ENCODE measurements around the gene RTN4RL1. TPM values are rescaled to one million over a fixed set of nuclear protein-coding genes. Genes with fewer than 3 reads are reported as not detected.
A peak's percentile ranks its signal among the peaks of the same experiment; 100 is the strongest.

The RTN4RL1 gene
- total and polyA plus RNA-seq, 2 of the 13 experiments (the other 11 are each of a cell fraction or from before 2014, with no cell fraction given) = 0.01 TPM; not detected in 1

DNA sequence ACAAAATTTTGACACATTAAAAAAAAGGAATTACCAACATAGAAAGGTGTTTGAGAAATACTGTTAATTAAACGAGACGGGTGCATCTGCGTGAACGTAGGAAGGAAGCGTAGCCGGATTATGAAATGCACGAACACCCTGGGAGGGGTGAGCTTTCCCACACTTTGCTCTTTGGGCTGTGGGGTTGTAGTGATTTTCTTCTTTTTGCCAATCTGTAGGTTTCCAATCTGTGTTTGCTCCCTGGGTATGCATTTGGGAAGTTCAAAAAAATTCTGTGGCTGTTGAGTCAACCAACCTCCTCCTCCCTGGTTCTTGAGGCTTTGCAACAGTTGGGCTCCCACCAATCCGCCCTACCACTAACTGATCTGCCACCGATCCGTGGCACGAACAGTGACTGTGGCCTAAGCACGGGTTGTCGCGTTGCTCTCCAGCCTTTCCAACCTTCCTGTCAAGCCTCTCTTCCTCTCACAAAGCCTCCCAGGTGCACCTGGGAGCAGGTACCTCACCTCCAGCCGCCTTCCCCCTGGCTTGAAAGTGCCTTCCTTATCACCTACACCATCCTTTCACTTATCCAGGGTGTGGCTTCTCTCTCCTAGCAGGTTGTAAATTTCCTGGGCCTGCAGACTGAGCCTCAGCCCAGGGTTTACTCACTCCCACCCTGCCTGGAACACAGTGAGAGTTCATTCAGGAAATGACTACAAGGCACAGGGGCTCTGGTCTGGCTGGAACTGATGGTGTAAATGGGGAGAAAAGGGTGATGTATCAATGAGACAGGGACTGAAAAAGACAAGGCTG, 16.6 kb downstream of the RTN4RL1 start:
- 88% methylated on average over 15 of the region's 15 CpGs for WGBS (ENCODE audit: low lambda C conversion rate)
- no peak for DNase-seq (ENCODE audit: low spot score)

GRCh38 chr17:2004435-2004952, 20.6 kb downstream of the RTN4RL1 start:
- WGBS (ENCODE audit: low lambda C conversion rate) = 77% methylated on average over 12 of the region's 12 CpGs
- H3K79me2 ChIP-seq (ENCODE audit: insufficient read depth, low read length) = no peaks in the 10 kb centered on the region
- H3K9ac ChIP-seq (ENCODE audit: insufficient read depth, low read depth, low read length) = no peak overlapping the region
- H3K27ac ChIP-seq (ENCODE audit: extremely low read length, insufficient read depth, low read length) = no peak overlapping the region
- H4K20me1 ChIP-seq (ENCODE audit: insufficient read depth, low read length) = no peaks in the 10 kb centered on the region
- no peak overlapping the region for H3K4me2 ChIP-seq (ENCODE audit: low read depth, low read length)
- peak; percentile 53 for ATAC-seq
- intact Hi-C loops (cut with micrococcal nuclease; ENCODE audit: unreplicated experiment) (no loop called here), in situ Hi-C loops (cut with HindIII; ENCODE audit: extremely low pct_ligation_motif_present, low pct_unique_long_range_greater_than_20kb) (no loop called here)
- ChIA-PET CTCF (ENCODE audit: low intra/inter-chr PET ratio, low total read pairs) (no interaction called here), POLR2A (interaction anchor here (1.3 kb wide), 1 partner anchor 9 kb away, joined by 3 read pairs; no protein-coding TSS in a partner anchor)
- H3K27me3 ChIP-seq (ENCODE audit: control insufficient read depth in 1 of 2, insufficient read depth in 2 of 2, low read length in 2 of 2) = no peaks in the 10 kb centered on the region
- FAIRE-seq = no peak
- H3K4me3 ChIP-seq (replicated peaks in 1 of 3; ENCODE audit: insufficient read depth in 1 of 3, low read depth in 2 of 3, low read length in 3 of 3) = no peak overlapping the region
- no peaks in the 10 kb centered on the region for H3K36me3 ChIP-seq (replicated peaks in 1 of 2; ENCODE audit: control insufficient read depth in 1 of 2, insufficient read depth in 2 of 2, low read length in 2 of 2)
- no peak for DNase-seq (ENCODE audit: low spot score)
- no peaks in the 10 kb centered on the region for H3K9me3 ChIP-seq (ENCODE audit: low read length)
- BruUV-seq (replicated peaks) = TSS peak; percentile 35
- H2AFZ ChIP-seq (ENCODE audit: low read length) = no peak overlapping the region
- peaks cover 20% of the 10 kb centered on the region for H3K4me1 ChIP-seq (ENCODE audit: insufficient read depth, low read length)
- TF ChIP-seq E2F2 (CRISPR knock-in tag; IDR thresholded peaks at IDR 0.05; ENCODE audit: borderline replicate concordance) = no peak
- TF ChIP-seq ZNF160 (CRISPR knock-in tag; IDR thresholded peaks at IDR 0.05) = no peak
- TF ChIP-seq MED8 (CRISPR knock-in tag; IDR thresholded peaks at IDR 0.05; ENCODE audit: insufficient replicate concordance) = no peak
- TF ChIP-seq RFX1 (IDR thresholded peaks at IDR 0.05) = no peak
- TF ChIP-seq ZNF687 (CRISPR knock-in tag; IDR thresholded peaks at IDR 0.05) = 0 out of 2 replicates have a peak, but pooled peaks have one; percentile 16
- no peak for TF ChIP-seq SNAPC5 (CRISPR knock-in tag; IDR thresholded peaks at IDR 0.05; ENCODE audit: borderline replicate concordance)
- 0 out of 2 replicates have a peak, but pooled peaks have one; percentile 28 for TF ChIP-seq MAX (IDR thresholded peaks at IDR 0.05)
- no peak for TF ChIP-seq ZNF446 (CRISPR knock-in tag; IDR thresholded peaks at IDR 0.05)

More for the DNA sequence above, 16.6 kb downstream of the RTN4RL1 start:
- CTCF ChIA-PET (ENCODE audit: low intra/inter-chr PET ratio, low total read pairs) = no interaction called here
- Histone ChIP-seq H2AFZ (ENCODE audit: low read length) (no peak overlapping the region), H3K36me3 (replicated peaks in 1 of 2; ENCODE audit: control insufficient read depth in 1 of 2, insufficient read depth in 2 of 2, low read length in 2 of 2) (no peaks in the 10 kb centered on the region), H3K4me2 (ENCODE audit: low read depth, low read length) (no peak overlapping the region), H3K27ac (ENCODE audit: extremely low read length, insufficient read depth, low read length) (no peak overlapping the region), H3K27me3 (ENCODE audit: control insufficient read depth in 1 of 2, insufficient read depth in 2 of 2, low read length in 2 of 2) (no peaks in the 10 kb centered on the region), H3K4me3 (replicated peaks in 1 of 3; ENCODE audit: insufficient read depth in 1 of 3, low read depth in 2 of 3, low read length in 3 of 3) (no peak overlapping the region), H3K79me2 (ENCODE audit: insufficient read depth, low read length) (no peaks in the 10 kb centered on the region), H3K4me1 (ENCODE audit: insufficient read depth, low read length) (peaks cover 12% of the 10 kb centered on the region), H4K20me1 (ENCODE audit: insufficient read depth, low read length) (no peaks in the 10 kb centered on the region), H3K9ac (ENCODE audit: insufficient read depth, low read depth, low read length) (no peak overlapping the region), H3K9me3 (ENCODE audit: low read length) (no peaks in the 10 kb centered on the region)
- intact Hi-C loops (cut with micrococcal nuclease; ENCODE audit: unreplicated experiment) (no loop called here), in situ Hi-C loops (cut with HindIII; ENCODE audit: extremely low pct_ligation_motif_present, low pct_unique_long_range_greater_than_20kb) (no loop called here)
- POLR2A ChIA-PET = no interaction called here
- BruUV-seq (replicated peaks) = no TSS peak
- ATAC-seq (no peak), FAIRE-seq (no peak)
- TF ChIP-seq CEBPB (IDR thresholded peaks at IDR 0.05; ENCODE audit: borderline replicate concordance, low read depth, low read length) (no peak), RFX5 (IDR thresholded peaks at IDR 0.05; ENCODE audit: low read depth, low read length) (no peak), ZNF788 (CRISPR knock-in tag; IDR thresholded peaks at IDR 0.05; ENCODE audit: borderline replicate concordance) (no peak), IKZF1 (IDR thresholded peaks at IDR 0.05) (no peak), KDM2A (CRISPR knock-in tag; IDR thresholded peaks at IDR 0.05; ENCODE audit: borderline replicate concordance, low read depth) (no peak), ZNF547 (CRISPR knock-in tag; IDR thresholded peaks at IDR 0.05) (no peak)

Measured in HepG2 (cell line).